ENCODE measurements around the gene VEZT. TPM values are rescaled to one million over a fixed set of nuclear protein-coding genes. Genes with fewer than 3 reads are reported as not detected.

Gene VEZT
- polyA plus RNA-seq, 1 donor from 2014 or later = 219 TPM

GRCh38 chr12:95169368-95169767, 48.2 kb upstream of the VEZT start:
- Histone ChIP-seq H3K27ac (ENCODE audit: low read length) (no peak overlapping the region), H3F3A (ENCODE audit: insufficient read depth, low read length, poor library complexity, severe bottlenecking) (no peaks in the 10 kb centered on the region), H2AFZ (ENCODE audit: low read depth, low read length) (no peak overlapping the region), H3K27me3 (ENCODE audit: insufficient read depth, low read depth, low read length) (no peaks in the 10 kb centered on the region), H3K9me3 (ENCODE audit: low read length) (no peaks in the 10 kb centered on the region), H4K20me1 (ENCODE audit: insufficient read depth) (no peaks in the 10 kb centered on the region), H3K79me2 (replicated peaks; ENCODE audit: insufficient read depth, low read length) (no peaks in the 10 kb centered on the region), H3K9me2 (ENCODE audit: insufficient read depth, low read length) (no peaks in the 10 kb centered on the region), H3K4me3 (ENCODE audit: low read length) (no peak overlapping the region), H3K9ac (ENCODE audit: low read length) (no peak overlapping the region), H3K4me2 (ENCODE audit: low read length) (no peak overlapping the region), H3K36me3 (ENCODE audit: insufficient read depth, low read length) (no peaks in the 10 kb centered on the region)
- no peak for TF ChIP-seq MXI1 (conservative IDR thresholded peaks at IDR 0.05; ENCODE audit: poor library complexity, severe bottlenecking)
- TF ChIP-seq SMC3 (conservative IDR thresholded peaks at IDR 0.05; ENCODE audit: poor library complexity) = no peak

- Histone ChIP-seq H3K9ac (ENCODE audit: low read length) (no peak overlapping the region), H3K4me3 (ENCODE audit: low read length) (no peak overlapping the region), H4K20me1 (ENCODE audit: insufficient read depth) (no peaks in the 10 kb centered on the region), H3K9me3 (ENCODE audit: low read length) (no peaks in the 10 kb centered on the region), H3F3A (ENCODE audit: insufficient read depth, low read length, poor library complexity, severe bottlenecking) (no peaks in the 10 kb centered on the region), H3K36me3 (ENCODE audit: insufficient read depth, low read length) (no peaks in the 10 kb centered on the region), H3K4me2 (ENCODE audit: low read length) (no peak overlapping the region), H3K27me3 (ENCODE audit: insufficient read depth, low read depth, low read length) (no peaks in the 10 kb centered on the region), H2AFZ (ENCODE audit: low read depth, low read length) (no peak overlapping the region), H3K79me2 (replicated peaks; ENCODE audit: insufficient read depth, low read length) (no peaks in the 10 kb centered on the region), H3K9me2 (ENCODE audit: insufficient read depth, low read length) (no peaks in the 10 kb centered on the region), H3K27ac (ENCODE audit: low read length) (no peak overlapping the region)
- no peak for TF ChIP-seq EZH2 (IDR thresholded peaks at IDR 0.05; ENCODE audit: borderline replicate concordance, insufficient read depth, low read length, poor library complexity, severe bottlenecking)
- TF ChIP-seq POLR2AphosphoS5 (IDR thresholded peaks at IDR 0.05) = no peak
- TF ChIP-seq, protein P1, sequence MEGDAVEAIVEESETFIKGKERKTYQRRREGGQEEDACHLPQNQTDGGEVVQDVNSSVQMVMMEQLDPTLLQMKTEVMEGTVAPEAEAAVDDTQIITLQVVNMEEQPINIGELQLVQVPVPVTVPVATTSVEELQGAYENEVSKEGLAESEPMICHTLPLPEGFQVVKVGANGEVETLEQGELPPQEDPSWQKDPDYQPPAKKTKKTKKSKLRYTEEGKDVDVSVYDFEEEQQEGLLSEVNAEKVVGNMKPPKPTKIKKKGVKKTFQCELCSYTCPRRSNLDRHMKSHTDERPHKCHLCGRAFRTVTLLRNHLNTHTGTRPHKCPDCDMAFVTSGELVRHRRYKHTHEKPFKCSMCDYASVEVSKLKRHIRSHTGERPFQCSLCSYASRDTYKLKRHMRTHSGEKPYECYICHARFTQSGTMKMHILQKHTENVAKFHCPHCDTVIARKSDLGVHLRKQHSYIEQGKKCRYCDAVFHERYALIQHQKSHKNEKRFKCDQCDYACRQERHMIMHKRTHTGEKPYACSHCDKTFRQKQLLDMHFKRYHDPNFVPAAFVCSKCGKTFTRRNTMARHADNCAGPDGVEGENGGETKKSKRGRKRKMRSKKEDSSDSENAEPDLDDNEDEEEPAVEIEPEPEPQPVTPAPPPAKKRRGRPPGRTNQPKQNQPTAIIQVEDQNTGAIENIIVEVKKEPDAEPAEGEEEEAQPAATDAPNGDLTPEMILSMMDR (IDR thresholded peaks at IDR 0.05; ENCODE audit: poor library complexity, severe bottlenecking) = no peak
Measured at GRCh38 chr12:95173392-95174251, 44.0 kb upstream of the VEZT start.

DNA sequence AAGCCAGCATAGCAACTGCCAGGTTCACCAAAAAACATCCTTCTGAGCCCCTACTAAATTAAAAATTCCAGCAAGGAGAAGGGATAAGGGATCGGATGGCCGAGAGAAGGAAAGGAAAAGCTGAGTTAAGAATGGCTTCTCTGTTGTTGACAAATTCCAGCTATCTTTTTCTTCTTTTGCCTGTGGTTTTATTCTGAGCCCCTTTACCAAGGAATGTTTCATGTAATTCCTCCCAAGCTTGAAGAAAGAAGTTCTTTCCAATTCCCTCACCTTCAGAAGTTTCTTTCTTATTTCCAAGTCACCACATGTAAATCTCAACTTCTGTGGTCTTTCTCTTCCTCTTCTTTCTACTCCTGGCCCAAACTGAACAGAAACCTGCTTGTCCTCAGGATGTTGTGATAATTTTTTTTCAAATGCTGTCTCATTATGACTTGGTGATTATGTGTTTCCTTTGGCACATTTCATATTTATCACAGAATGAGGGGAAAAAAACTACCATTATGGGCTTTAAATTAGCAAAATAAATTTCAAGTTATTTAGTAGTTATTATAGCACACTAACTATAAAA, 40.3 kb upstream of the VEZT start:
- Histone ChIP-seq H3F3A (ENCODE audit: insufficient read depth, low read length, poor library complexity, severe bottlenecking) (no peaks in the 10 kb centered on the region), H3K4me2 (ENCODE audit: low read length) (no peak overlapping the region), H3K27me3 (ENCODE audit: insufficient read depth, low read depth, low read length) (no peaks in the 10 kb centered on the region), H4K20me1 (ENCODE audit: insufficient read depth) (no peaks in the 10 kb centered on the region), H3K9ac (ENCODE audit: low read length) (no peak overlapping the region), H3K79me2 (replicated peaks; ENCODE audit: insufficient read depth, low read length) (no peaks in the 10 kb centered on the region), H2AFZ (ENCODE audit: low read depth, low read length) (no peak overlapping the region), H3K9me3 (ENCODE audit: low read length) (no peaks in the 10 kb centered on the region), H3K27ac (ENCODE audit: low read length) (no peak overlapping the region), H3K36me3 (ENCODE audit: insufficient read depth, low read length) (no peaks in the 10 kb centered on the region), H3K9me2 (ENCODE audit: insufficient read depth, low read length) (no peaks in the 10 kb centered on the region), H3K4me3 (ENCODE audit: low read length) (no peak overlapping the region)
- TF ChIP-seq, protein P2, sequence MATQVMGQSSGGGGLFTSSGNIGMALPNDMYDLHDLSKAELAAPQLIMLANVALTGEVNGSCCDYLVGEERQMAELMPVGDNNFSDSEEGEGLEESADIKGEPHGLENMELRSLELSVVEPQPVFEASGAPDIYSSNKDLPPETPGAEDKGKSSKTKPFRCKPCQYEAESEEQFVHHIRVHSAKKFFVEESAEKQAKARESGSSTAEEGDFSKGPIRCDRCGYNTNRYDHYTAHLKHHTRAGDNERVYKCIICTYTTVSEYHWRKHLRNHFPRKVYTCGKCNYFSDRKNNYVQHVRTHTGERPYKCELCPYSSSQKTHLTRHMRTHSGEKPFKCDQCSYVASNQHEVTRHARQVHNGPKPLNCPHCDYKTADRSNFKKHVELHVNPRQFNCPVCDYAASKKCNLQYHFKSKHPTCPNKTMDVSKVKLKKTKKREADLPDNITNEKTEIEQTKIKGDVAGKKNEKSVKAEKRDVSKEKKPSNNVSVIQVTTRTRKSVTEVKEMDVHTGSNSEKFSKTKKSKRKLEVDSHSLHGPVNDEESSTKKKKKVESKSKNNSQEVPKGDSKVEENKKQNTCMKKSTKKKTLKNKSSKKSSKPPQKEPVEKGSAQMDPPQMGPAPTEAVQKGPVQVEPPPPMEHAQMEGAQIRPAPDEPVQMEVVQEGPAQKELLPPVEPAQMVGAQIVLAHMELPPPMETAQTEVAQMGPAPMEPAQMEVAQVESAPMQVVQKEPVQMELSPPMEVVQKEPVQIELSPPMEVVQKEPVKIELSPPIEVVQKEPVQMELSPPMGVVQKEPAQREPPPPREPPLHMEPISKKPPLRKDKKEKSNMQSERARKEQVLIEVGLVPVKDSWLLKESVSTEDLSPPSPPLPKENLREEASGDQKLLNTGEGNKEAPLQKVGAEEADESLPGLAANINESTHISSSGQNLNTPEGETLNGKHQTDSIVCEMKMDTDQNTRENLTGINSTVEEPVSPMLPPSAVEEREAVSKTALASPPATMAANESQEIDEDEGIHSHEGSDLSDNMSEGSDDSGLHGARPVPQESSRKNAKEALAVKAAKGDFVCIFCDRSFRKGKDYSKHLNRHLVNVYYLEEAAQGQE (IDR thresholded peaks at IDR 0.05; ENCODE audit: borderline replicate concordance) = no peak
- TF ChIP-seq RAD21 (conservative IDR thresholded peaks at IDR 0.05) (no peak), POLR2AphosphoS5 (IDR thresholded peaks at IDR 0.05) (no peak), EZH2 (IDR thresholded peaks at IDR 0.05; ENCODE audit: borderline replicate concordance, insufficient read depth, low read length, poor library complexity, severe bottlenecking) (no peak)
- TF ChIP-seq, protein P1 (IDR thresholded peaks at IDR 0.05; ENCODE audit: poor library complexity, severe bottlenecking) = no peak
